HG03039 (cell line): Measurements from ENCODE around the gene CCPG1.

ENCODE experiments used
- ATAC-seq: cut with Tn5 transposase; IDR thresholded peaks from one replicate; pipeline ENCODE4 v1.9.1; 2021; ENCODE audit warnings: mild to moderate bottlenecking, moderate library complexity; ENCODE audit not compliant: unreplicated experiment

Gene CCPG1

GRCh38 chr15:55320963-55321362 lies 87.2 kb downstream of the CCPG1 start:
- ATAC-seq = no peak

- ATAC-seq = no peak
Observed at GRCh38 chr15:55320238-55320550, 88.0 kb downstream of the CCPG1 start.

GRCh38 chr15:55319537-55320237 lies 88.5 kb downstream of the CCPG1 start:
- no peak for ATAC-seq

- peak; percentile 86 for ATAC-seq
Observed at GRCh38 chr15:55318588-55319494, 89.3 kb downstream of the CCPG1 start, which contains the start of the genes PIGB and PIGBOS1. Gene PIGB (plus strand): TSS chr15:55319222. CDS start chr15:55319251, 29 bp downstream. Gene PIGBOS1 (minus strand): TSS chr15:55319123. CDS start chr15:55317792, 1,331 bp downstream.
